Suprapubic skin (tissue), 4 donors: ENCODE results near the gene DNAJC9. TPM values are rescaled to one million over a fixed set of nuclear protein-coding genes. Genes with fewer than 3 reads are reported as not detected.
"Not testable (repeated sequence)": the region's sequence is repeated elsewhere in the genome, so short reads cannot be mapped to it uniquely, and the experiment has no call there.

Experiments
- DNase-seq, 2 donors: peaks; one replicate each; pipeline ENCODE4 v3.0.0-alpha.2; 2019; ENCODE audit warnings: low spot score in 2 of 2
- H3K27ac ChIP-seq: fragments of 200-600 bp; sonication (generic); one replicate; pipeline ENCODE4 v1.5.1; 2019
- H3K27me3 ChIP-seq: fragments of 200-600 bp; sonication (generic); one replicate; pipeline ENCODE4 v1.5.1; 2019
- H3K36me3 ChIP-seq: fragments of 200-600 bp; sonication (generic); one replicate; pipeline ENCODE4 v1.5.1; 2019
- H3K4me1 ChIP-seq: fragments of 200-600 bp; sonication (generic); one replicate; pipeline ENCODE4 v1.5.1; 2019
- H3K4me3 ChIP-seq: fragments of 200-600 bp; sonication (generic); one replicate; pipeline ENCODE4 v1.5.1; 2019; ENCODE audit warnings: mild to moderate bottlenecking
- H3K9me3 ChIP-seq: fragments of 200-600 bp; sonication (generic); one replicate; pipeline ENCODE4 v1.5.1; 2019
- EP300 ChIP-seq: sonication (generic); formaldehyde crosslinking; IDR thresholded peaks from one replicate; pipeline ENCODE4 v1.6.1; 2017; ENCODE audit warnings: antibody characterized with exemption
- POLR2A ChIP-seq, 2 donors: fragments of 450-650 bp; IDR thresholded peaks; one replicate each; pipeline ENCODE4 v1.6.1; 2017; ENCODE audit warnings: antibody characterized with exemption in 2 of 2, mild to moderate bottlenecking in 2 of 2, moderate library complexity in 2 of 2
- POLR2AphosphoS5 ChIP-seq, 3 donors: sonication (generic); formaldehyde crosslinking; IDR thresholded peaks; one replicate each; pipeline ENCODE4 v1.6.1; 2017; ENCODE audit warnings: antibody characterized with exemption in 3 of 3
- WGBS: methylation state at CpG from one replicate; pipeline ENCODE4 v1.1.5; 2018; 5-methylcytosine and 5-hydroxymethylcytosine counted together
- total RNA-seq, 4 donors: library from RNA; depleted of rRNA; stranded (reverse); fragments of >200 nt; gene quantifications; one replicate each; pipeline ENCODE4 v1.1.0, GENCODE V29; 2016
- TF ChIP-seq, protein P1 (sequence below), 2 donors: fragments of 200-600 bp in 1 of 2; fragments of 450-650 bp in 1 of 2; sonication (generic) in 1 of 2; IDR thresholded peaks; one replicate each; pipeline ENCODE4 v1.5.1; 2016 to 2019; ENCODE audit warnings: antibody characterized with exemption in 2 of 2, mild to moderate bottlenecking in 1 of 2, moderate library complexity in 1 of 2

The DNAJC9 gene
- total RNA-seq, 4 donors from 2014 or later: 15.1 to 22.0 (median 19.6) TPM

DNA sequence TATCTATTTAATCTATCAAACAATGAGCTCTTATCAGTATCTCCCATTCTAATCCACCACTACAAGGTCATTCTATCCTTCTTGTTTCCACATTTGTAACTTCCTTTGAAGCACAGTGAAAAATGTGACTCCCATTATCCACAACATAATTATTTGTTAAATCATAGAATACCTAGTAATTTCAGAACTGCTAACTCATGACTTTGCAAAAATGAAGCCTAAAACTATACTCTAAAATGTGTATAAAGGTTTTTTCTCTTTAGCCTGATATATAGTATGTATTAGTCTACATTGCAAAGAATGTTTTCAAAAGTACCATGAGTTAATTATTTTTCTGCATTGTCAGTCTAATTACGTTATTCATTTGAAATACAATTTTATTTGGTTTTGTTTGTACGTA lies 17.4 kb upstream of the DNAJC9 start:
- 90% methylated on average over 2 of the region's 2 CpGs for WGBS
- TF ChIP-seq POLR2AphosphoS5 (IDR thresholded peaks at IDR 0.05): no peak
- TF ChIP-seq EP300: no peak
- no peak for TF ChIP-seq POLR2A (IDR thresholded peaks at IDR 0.05)
- TF ChIP-seq, protein P1, sequence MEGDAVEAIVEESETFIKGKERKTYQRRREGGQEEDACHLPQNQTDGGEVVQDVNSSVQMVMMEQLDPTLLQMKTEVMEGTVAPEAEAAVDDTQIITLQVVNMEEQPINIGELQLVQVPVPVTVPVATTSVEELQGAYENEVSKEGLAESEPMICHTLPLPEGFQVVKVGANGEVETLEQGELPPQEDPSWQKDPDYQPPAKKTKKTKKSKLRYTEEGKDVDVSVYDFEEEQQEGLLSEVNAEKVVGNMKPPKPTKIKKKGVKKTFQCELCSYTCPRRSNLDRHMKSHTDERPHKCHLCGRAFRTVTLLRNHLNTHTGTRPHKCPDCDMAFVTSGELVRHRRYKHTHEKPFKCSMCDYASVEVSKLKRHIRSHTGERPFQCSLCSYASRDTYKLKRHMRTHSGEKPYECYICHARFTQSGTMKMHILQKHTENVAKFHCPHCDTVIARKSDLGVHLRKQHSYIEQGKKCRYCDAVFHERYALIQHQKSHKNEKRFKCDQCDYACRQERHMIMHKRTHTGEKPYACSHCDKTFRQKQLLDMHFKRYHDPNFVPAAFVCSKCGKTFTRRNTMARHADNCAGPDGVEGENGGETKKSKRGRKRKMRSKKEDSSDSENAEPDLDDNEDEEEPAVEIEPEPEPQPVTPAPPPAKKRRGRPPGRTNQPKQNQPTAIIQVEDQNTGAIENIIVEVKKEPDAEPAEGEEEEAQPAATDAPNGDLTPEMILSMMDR (IDR thresholded peaks at IDR 0.05): no peak

DNA sequence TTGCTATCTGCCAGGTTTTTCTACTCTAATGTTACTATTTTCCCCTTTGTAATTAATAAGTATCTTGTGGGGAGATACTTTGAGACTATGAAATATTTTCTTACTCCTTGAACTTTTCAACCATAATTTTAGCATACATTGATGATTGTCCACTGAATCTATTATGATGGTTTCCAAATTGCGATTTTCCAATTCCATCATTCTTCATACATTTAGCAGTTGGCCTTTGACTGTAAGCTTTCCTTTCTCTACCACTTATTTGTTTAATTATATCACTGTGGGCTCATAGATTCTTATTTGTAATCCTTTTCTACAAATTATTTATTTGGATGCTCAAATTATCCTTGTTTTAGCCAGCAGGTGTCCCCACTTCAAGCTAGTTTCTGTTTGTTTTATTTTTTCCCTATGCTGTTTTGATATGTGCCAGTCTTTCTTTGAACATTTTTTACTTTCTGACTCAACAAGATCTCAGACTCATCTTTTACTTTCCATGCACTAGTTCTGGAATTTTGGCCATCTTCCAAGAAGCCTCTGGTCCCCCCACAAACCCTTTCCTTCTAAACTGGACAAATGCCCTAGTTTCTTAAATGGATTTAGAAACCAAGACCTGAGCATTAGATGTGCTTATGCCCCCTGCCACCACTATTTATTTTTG lies 16.8 kb upstream of the DNAJC9 start:
- no peaks in the 10 kb centered on the region for H3K36me3 ChIP-seq
- no peaks in the 10 kb centered on the region for H3K9me3 ChIP-seq
- no peaks in the 10 kb centered on the region for H3K27me3 ChIP-seq
- no peak for TF ChIP-seq POLR2A (IDR thresholded peaks at IDR 0.05)
- TF ChIP-seq, protein P1 (IDR thresholded peaks at IDR 0.05): peak in 1 of 2 donors; percentile 29
- no peak for DNase-seq
- WGBS: 55% methylated on average over 1 of the region's 1 CpG
- H3K4me3 ChIP-seq: no peak overlapping the region
- no peaks in the 10 kb centered on the region for H3K4me1 ChIP-seq
- H3K27ac ChIP-seq: no peak overlapping the region

More for the DNA sequence above, 17.4 kb upstream of the DNAJC9 start:
- DNase-seq: no peak
- Histone ChIP-seq H3K36me3 (no peaks in the 10 kb centered on the region), H3K27me3 (no peaks in the 10 kb centered on the region), H3K9me3 (no peaks in the 10 kb centered on the region), H3K4me3 (no peak overlapping the region), H3K27ac (no peak overlapping the region), H3K4me1 (no peaks in the 10 kb centered on the region)

DNA sequence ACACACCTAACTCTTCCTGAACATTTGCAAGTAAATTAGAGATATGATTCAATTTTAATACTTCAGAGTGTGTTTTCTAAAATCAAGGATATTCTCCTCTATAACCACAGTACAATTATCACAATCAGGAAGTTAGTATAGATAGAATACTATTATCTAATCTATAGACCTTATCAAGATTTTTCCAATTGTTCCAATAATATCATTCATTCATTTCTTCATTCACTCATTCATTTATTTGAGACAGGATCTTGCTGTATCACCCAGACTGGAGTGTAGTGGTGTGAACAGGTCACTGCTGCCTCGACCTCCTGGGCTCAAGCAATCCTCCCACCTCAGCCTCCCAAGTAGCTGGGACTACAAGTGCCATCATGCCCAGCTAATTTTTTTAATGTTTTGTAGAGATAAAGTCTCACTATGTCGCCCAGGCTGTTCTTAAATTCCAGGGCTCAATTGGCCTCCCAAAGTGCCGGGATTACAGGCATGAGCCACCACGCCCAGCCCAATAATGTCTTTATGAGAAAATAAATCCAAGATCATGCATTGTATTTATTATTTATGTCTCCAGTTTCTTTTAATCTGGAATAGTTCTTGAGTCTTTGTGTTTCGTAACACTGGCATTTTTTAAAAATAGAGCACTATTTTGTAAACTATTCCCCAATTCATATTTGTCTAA lies 16.0 kb upstream of the DNAJC9 start:
- no peak overlapping the region for H3K27ac ChIP-seq
- no peaks in the 10 kb centered on the region for H3K36me3 ChIP-seq
- H3K27me3 ChIP-seq: no peaks in the 10 kb centered on the region
- H3K4me1 ChIP-seq: no peaks in the 10 kb centered on the region
- no peak for TF ChIP-seq EP300
- TF ChIP-seq, protein P1 (IDR thresholded peaks at IDR 0.05): no peak
- no peak for TF ChIP-seq POLR2A (IDR thresholded peaks at IDR 0.05)
- TF ChIP-seq POLR2AphosphoS5 (IDR thresholded peaks at IDR 0.05): no peak
- H3K4me3 ChIP-seq: no peak overlapping the region
- H3K9me3 ChIP-seq: no peaks in the 10 kb centered on the region
- WGBS: 78% methylated on average over 5 of the region's 5 CpGs
- no peak for DNase-seq

DNA sequence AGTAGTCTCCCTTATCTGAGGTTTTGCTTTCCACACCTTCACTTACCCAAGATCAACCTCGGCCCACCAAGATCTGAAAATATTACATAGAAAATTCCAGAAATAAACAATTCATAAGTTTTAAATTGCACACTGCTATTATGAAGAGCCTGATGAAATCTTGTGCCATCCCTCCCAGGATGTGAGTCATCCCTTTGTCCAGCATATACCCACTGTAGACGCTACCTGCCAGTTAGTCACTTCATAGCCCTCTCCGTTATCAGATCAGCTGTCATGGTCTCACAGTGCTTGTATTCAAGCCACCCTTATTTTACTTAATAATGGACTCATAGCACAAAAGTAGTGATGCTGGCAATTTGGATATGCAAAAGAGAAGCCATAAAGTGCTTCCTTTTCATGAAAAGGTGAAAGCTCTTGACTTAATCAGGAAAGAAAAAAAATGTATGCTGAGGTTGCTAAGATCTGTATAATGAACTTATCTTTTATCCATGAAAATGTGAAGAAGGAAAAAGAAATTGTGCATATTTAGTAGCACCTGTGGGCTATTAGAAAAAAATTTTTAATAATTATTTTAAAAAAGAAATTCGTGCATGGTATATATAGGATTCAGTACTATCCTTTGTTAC lies 15.2 kb upstream of the DNAJC9 start:
- TF ChIP-seq POLR2A (IDR thresholded peaks at IDR 0.05) (no peak), POLR2AphosphoS5 (IDR thresholded peaks at IDR 0.05) (no peak), EP300 (no peak)
- TF ChIP-seq, protein P1 (IDR thresholded peaks at IDR 0.05): no peak
- no peak for DNase-seq
- Histone ChIP-seq H3K4me1 (no peaks in the 10 kb centered on the region), H3K27ac (no peak overlapping the region), H3K27me3 (no peaks in the 10 kb centered on the region), H3K4me3 (no peak overlapping the region), H3K36me3 (no peaks in the 10 kb centered on the region), H3K9me3 (no peaks in the 10 kb centered on the region)
- 67% methylated on average over 4 of the region's 4 CpGs for WGBS

DNA sequence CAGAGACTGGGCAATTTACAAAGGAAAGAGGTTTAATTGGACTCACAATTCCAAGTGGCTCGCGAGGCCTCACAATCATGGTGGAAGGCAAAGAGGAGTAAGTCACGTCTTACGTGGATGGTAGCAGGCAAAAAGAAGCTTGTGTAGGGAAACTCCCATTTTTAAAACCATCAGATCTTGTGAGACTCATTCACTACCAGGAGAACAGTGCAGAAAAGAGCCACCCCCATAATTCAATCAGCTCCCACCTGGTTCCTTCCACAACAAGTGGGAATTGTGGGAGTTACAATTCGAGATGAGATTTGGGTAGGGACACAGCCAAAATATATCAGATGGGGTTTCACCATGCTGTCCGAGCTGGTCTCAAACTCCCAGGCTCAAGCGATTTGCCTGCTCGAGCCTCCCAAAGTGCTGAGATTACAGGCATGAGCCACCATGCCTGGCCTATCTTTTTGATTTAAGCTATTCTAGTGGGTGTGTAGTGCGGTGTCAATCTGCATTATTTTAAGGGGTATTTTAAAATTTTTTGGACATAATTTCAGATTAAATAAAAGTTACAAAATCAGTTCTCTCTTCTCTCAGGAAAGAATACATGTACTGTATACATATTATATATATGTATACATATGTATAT lies 14.4 kb upstream of the DNAJC9 start:
- no peak overlapping the region for H3K4me3 ChIP-seq
- no peak for DNase-seq
- no peaks in the 10 kb centered on the region for H3K27me3 ChIP-seq
- no peaks in the 10 kb centered on the region for H3K4me1 ChIP-seq
- no peaks in the 10 kb centered on the region for H3K9me3 ChIP-seq
- 96% methylated on average over 9 of the region's 9 CpGs for WGBS
- TF ChIP-seq, protein P1 (IDR thresholded peaks at IDR 0.05): no peak
- TF ChIP-seq EP300 (no peak), POLR2A (IDR thresholded peaks at IDR 0.05) (no peak), POLR2AphosphoS5 (IDR thresholded peaks at IDR 0.05) (no peak)
- no peaks in the 10 kb centered on the region for H3K36me3 ChIP-seq
- H3K27ac ChIP-seq: no peak overlapping the region

DNA sequence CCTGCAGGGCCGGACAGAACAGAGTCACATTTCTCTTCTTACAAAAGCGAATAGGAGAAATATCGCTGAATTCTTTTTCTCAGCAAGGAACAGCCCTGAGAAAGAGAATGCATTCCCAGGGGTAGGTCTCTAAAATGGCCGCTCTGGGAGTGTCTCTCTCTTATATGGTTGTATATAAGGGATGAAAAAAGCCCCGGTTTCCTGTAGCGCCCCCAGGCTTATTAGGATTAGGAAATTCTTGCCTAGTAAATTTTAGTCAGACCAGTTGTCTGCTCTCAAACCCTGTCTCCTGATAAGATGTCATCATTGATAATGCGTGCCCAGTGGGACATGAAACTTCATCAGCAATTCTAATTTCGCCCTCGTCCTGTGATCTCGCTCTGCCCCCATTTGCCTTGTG lies 11.6 kb upstream of the DNAJC9 start:
- not testable (repeated sequence) for H3K36me3 ChIP-seq, H3K4me3 ChIP-seq, H3K27me3 ChIP-seq, H3K4me1 ChIP-seq, H3K9me3 ChIP-seq, DNase-seq, H3K27ac ChIP-seq
- 97% methylated on average over 10 of the region's 10 CpGs for WGBS
